ENCODE data around the gene CEP120.

DNA sequence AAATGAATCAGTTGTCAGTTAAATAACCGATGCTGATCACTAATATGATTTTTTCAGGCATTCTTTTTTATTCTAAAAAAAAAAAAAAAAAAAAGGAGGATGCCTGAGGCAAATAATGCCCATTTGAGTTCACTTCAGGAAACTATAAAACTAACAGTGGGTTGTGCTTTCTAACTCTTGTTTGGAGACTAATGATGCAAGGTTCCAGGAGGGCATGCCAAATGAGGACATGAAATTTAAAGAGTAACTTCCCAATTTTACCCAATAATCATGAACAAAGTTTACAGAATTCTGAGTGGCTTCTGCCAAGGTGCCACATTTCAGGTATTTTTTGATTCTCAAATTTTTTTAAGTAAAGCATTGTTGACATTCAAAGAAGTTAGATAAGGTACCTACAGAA, 41.0 kb downstream of the CEP120 start:
- TF ChIP-seq EZH2phosphoT487 (IDR thresholded peaks at IDR 0.05; ENCODE audit: borderline replicate concordance, low read length) = no peak
- TF ChIP-seq, protein P1, sequence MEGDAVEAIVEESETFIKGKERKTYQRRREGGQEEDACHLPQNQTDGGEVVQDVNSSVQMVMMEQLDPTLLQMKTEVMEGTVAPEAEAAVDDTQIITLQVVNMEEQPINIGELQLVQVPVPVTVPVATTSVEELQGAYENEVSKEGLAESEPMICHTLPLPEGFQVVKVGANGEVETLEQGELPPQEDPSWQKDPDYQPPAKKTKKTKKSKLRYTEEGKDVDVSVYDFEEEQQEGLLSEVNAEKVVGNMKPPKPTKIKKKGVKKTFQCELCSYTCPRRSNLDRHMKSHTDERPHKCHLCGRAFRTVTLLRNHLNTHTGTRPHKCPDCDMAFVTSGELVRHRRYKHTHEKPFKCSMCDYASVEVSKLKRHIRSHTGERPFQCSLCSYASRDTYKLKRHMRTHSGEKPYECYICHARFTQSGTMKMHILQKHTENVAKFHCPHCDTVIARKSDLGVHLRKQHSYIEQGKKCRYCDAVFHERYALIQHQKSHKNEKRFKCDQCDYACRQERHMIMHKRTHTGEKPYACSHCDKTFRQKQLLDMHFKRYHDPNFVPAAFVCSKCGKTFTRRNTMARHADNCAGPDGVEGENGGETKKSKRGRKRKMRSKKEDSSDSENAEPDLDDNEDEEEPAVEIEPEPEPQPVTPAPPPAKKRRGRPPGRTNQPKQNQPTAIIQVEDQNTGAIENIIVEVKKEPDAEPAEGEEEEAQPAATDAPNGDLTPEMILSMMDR (IDR thresholded peaks at IDR 0.05; ENCODE audit: low read depth, low read length, poor library complexity, severe bottlenecking) = no peak

Measured in DOHH2 (cell line).